WERI-Rb-1 (cell line): ENCODE results near the gene EXOC5.
A peak's percentile ranks its signal among the peaks of the same experiment; 100 is the strongest.

Experiments used
- DNase-seq: peaks from one replicate; pipeline ENCODE4 v3.0.0-alpha.2; 2020
- H3K27ac ChIP-seq: fragments of 250-450 bp; sonication (Bioruptor Pico); 2 replicates; pipeline ENCODE4 v1.5.1; 2020; ENCODE audit warnings: mild to moderate bottlenecking, moderate library complexity
- H3K27me3 ChIP-seq: fragments of 250-450 bp; sonication (Bioruptor Pico); 2 replicates; pipeline ENCODE4 v1.5.1; 2021; ENCODE audit warnings: mild to moderate bottlenecking, low read depth, moderate library complexity; ENCODE audit not compliant: insufficient read depth, severe bottlenecking
- H3K36me3 ChIP-seq: fragments of 250-450 bp; sonication (Bioruptor Pico); 2 replicates; pipeline ENCODE4 v1.5.1; 2020; ENCODE audit warnings: mild to moderate bottlenecking, moderate library complexity
- H3K4me3 ChIP-seq: 2 replicates; pipeline ENCODE4 v1.5.1; 2011; ENCODE audit warnings: low read depth, mild to moderate bottlenecking, control low read depth, low read length
- H3K9me3 ChIP-seq: fragments of 250-450 bp; sonication (Bioruptor Pico); 2 replicates; pipeline ENCODE4 v1.5.1; 2021; ENCODE audit warnings: mild to moderate bottlenecking, moderate library complexity; ENCODE audit not compliant: severe bottlenecking
- CTCF ChIP-seq: IDR thresholded peaks from 2 replicates; pipeline ENCODE4 v1.5.1; 2011; ENCODE audit warnings: low read depth, mild to moderate bottlenecking, control low read depth, inconsistent platforms, low read length

The EXOC5 gene

GRCh38 chr14:57268161-57269069, at the start of gene EXOC5, which contains the start of gene AP5M1:
Gene EXOC5 (minus strand): TSS chr14:57268905. CDS start chr14:57268648, 257 bp downstream.
Gene AP5M1 (plus strand): TSS chr14:57268971. CDS start chr14:57269315, 344 bp downstream.
- Histone ChIP-seq H3K27me3 (no peaks in the 10 kb centered on the region), H3K4me3 (peak within 1 kb of the TSS; percentile 61), H3K9me3 (no peaks in the 10 kb centered on the region), H3K27ac (peak within 1 kb of the TSS; percentile 99), H3K36me3 (peaks cover 14% of the 10 kb centered on the region)
- TF ChIP-seq CTCF, result peak; percentile 2; the same call in 1 of the 2 replicates
- peak; percentile 95 for DNase-seq

- Histone ChIP-seq H3K9me3 (no peaks in the 10 kb centered on the region), H3K4me3 (no peak overlapping the region), H3K36me3 (no peaks in the 10 kb centered on the region), H3K27ac (no peak overlapping the region), H3K27me3 (no peaks in the 10 kb centered on the region)
- peak; percentile 77 for DNase-seq
- peak; percentile 65 for TF ChIP-seq CTCF
These were observed 48.6 kb upstream of the EXOC5 start for GRCh38 chr14:57317248-57317833.

GRCh38 chr14:57314396-57315089, 45.8 kb upstream of the EXOC5 start:
- no peak for TF ChIP-seq CTCF
- H3K36me3 ChIP-seq, result no peaks in the 10 kb centered on the region
- DNase-seq, result no peak
- H3K9me3 ChIP-seq, result no peaks in the 10 kb centered on the region
- no peak overlapping the region for H3K27ac ChIP-seq
- no peak overlapping the region for H3K4me3 ChIP-seq
- H3K27me3 ChIP-seq, result no peaks in the 10 kb centered on the region

GRCh38 chr14:57302883-57303282, 34.2 kb upstream of the EXOC5 start:
- no peak for DNase-seq
- Histone ChIP-seq H3K9me3 (no peaks in the 10 kb centered on the region), H3K4me3 (no peak overlapping the region)

GRCh38 chr14:57299511-57299910, 30.8 kb upstream of the EXOC5 start:
- no peak for TF ChIP-seq CTCF

More at GRCh38 chr14:57302883-57303282, 34.2 kb upstream of the EXOC5 start:
- Histone ChIP-seq H3K27ac (no peak overlapping the region), H3K36me3 (no peaks in the 10 kb centered on the region), H3K27me3 (no peaks in the 10 kb centered on the region)
- no peak for TF ChIP-seq CTCF

More at GRCh38 chr14:57299511-57299910, 30.8 kb upstream of the EXOC5 start:
- DNase-seq, result no peak
- no peaks in the 10 kb centered on the region for H3K27me3 ChIP-seq
- no peaks in the 10 kb centered on the region for H3K36me3 ChIP-seq
- no peak overlapping the region for H3K4me3 ChIP-seq
- no peaks in the 10 kb centered on the region for H3K9me3 ChIP-seq
- no peak overlapping the region for H3K27ac ChIP-seq
